GM06990 (cell line): Measurements from ENCODE around the gene IL18R1.

Experiments used
- DNase-seq: peaks from one replicate; pipeline ENCODE4 v3.0.0-alpha.2; 2011; ENCODE audit not compliant: insufficient read length; ENCODE audit errors: extremely low read depth
- H3K27me3 ChIP-seq: replicated peaks from 2 replicates; pipeline ENCODE4 v1.6.0; 2011; ENCODE audit warnings: low read length; ENCODE audit not compliant: control insufficient read depth, insufficient read depth
- H3K36me3 ChIP-seq: 2 replicates; pipeline ENCODE4 v1.5.1; 2011; ENCODE audit warnings: low read length; ENCODE audit not compliant: control insufficient read depth, insufficient read depth
- H3K4me3 ChIP-seq: replicated peaks from 2 replicates; pipeline ENCODE4 v1.5.1; 2011; ENCODE audit warnings: low read depth, mild to moderate bottlenecking, control low read depth, low read length
- CTCF ChIP-seq: IDR thresholded peaks from 2 replicates; pipeline ENCODE4 v1.5.1; 2011; ENCODE audit warnings: low read length, control low read depth, mild to moderate bottlenecking, inconsistent platforms; ENCODE audit not compliant: insufficient read depth, poor library complexity, severe bottlenecking

Gene IL18R1

GRCh38 chr2:102385522-102385921 is 29.9 kb downstream of the IL18R1 start:
- no peak for TF ChIP-seq CTCF
- Histone ChIP-seq H3K36me3 (peaks cover 5% of the 10 kb centered on the region), H3K4me3 (no peak overlapping the region), H3K27me3 (no peaks in the 10 kb centered on the region)
- no peak for DNase-seq

- no peak for DNase-seq
- TF ChIP-seq CTCF = no peak
- Histone ChIP-seq H3K27me3 (no peaks in the 10 kb centered on the region), H3K4me3 (no peak overlapping the region), H3K36me3 (peaks cover 4% of the 10 kb centered on the region)
These were observed 30.4 kb downstream of the IL18R1 start for GRCh38 chr2:102386004-102386403.

- H3K36me3 ChIP-seq = peaks cover 2% of the 10 kb centered on the region
- no peak overlapping the region for H3K4me3 ChIP-seq
- no peaks in the 10 kb centered on the region for H3K27me3 ChIP-seq
- peak; percentile 48 for DNase-seq
- no peak for TF ChIP-seq CTCF
These were observed 31.4 kb downstream of the IL18R1 start for GRCh38 chr2:102386867-102387541.

GRCh38 chr2:102387763-102388546 is 32.4 kb downstream of the IL18R1 start:
- Histone ChIP-seq H3K27me3 (no peaks in the 10 kb centered on the region), H3K36me3 (peaks cover 2% of the 10 kb centered on the region), H3K4me3 (no peak overlapping the region)
- DNase-seq = peak; percentile 68
- TF ChIP-seq CTCF = no peak

GRCh38 chr2:102391565-102391964 is 36.0 kb downstream of the IL18R1 start:
- H3K27me3 ChIP-seq = no peaks in the 10 kb centered on the region
- TF ChIP-seq CTCF = no peak
- DNase-seq = peak; percentile 35
- H3K4me3 ChIP-seq = no peak overlapping the region
- no peaks in the 10 kb centered on the region; the same call in 1 of the 2 replicates for H3K36me3 ChIP-seq

- Histone ChIP-seq H3K27me3 (no peaks in the 10 kb centered on the region), H3K4me3 (no peak overlapping the region), H3K36me3 (no peaks in the 10 kb centered on the region; the same call in 1 of the 2 replicates)
- DNase-seq = no peak
- TF ChIP-seq CTCF = no peak
These were observed 36.5 kb downstream of the IL18R1 start for GRCh38 chr2:102392096-102392495.
